Breast epithelium (tissue), 4 donors: ENCODE data around the gene KPNA3. TPM values are rescaled to one million over a fixed set of nuclear protein-coding genes. Genes with fewer than 3 reads are reported as not detected.

Experiments used
- DNase-seq, 2 donors: peaks; one replicate each; pipeline ENCODE4 v3.0.0-alpha.2; 2019; ENCODE audit warnings: low spot score in 2 of 2
- H3K27ac ChIP-seq, 2 donors: fragments of 200-600 bp; sonication (generic) in 1 of 2; one replicate each; pipeline ENCODE4 v1.5.1; 2016 to 2019; ENCODE audit warnings: mild to moderate bottlenecking in 1 of 2
- H3K27me3 ChIP-seq, 2 donors: fragments of 200-600 bp; sonication (generic) in 1 of 2; one replicate each; pipeline versions ENCODE4 v1.5.1 to v1.6.0; 2017 to 2019; ENCODE audit warnings: control low read depth in 1 of 2, mild to moderate bottlenecking in 1 of 2
- H3K36me3 ChIP-seq: fragments of 200-600 bp; one replicate; pipeline ENCODE4 v1.5.1; 2019
- H3K4me1 ChIP-seq, 2 donors: fragments of 200-600 bp; sonication (generic); one replicate each; pipeline ENCODE4 v1.5.1; 2016 to 2019; ENCODE audit warnings: control low read depth in 1 of 2
- H3K4me3 ChIP-seq, 3 donors: fragments of 200-600 bp; sonication (generic); 1 replicate in 2 of 3; 2 replicates in 1 of 3; pipeline ENCODE4 v1.5.1; 2016 to 2019; ENCODE audit warnings: mild to moderate bottlenecking in 3 of 3, moderate library complexity in 2 of 3
- H3K9me3 ChIP-seq, 2 donors: fragments of 200-600 bp; sonication (generic) in 1 of 2; one replicate each; pipeline ENCODE4 v1.5.1; 2016 to 2019; ENCODE audit warnings: control low read depth in 1 of 2
- CTCF ChIP-seq, 3 donors: fragments of 450-650 bp; IDR thresholded peaks; one replicate each; pipeline ENCODE4 v1.5.1; 2016 to 2017; ENCODE audit warnings: antibody characterized with exemption in 3 of 3, mild to moderate bottlenecking in 3 of 3, moderate library complexity in 3 of 3
- POLR2A ChIP-seq: fragments of 450-650 bp; IDR thresholded peaks from one replicate; pipeline ENCODE4 v1.6.1; 2016; ENCODE audit warnings: antibody characterized with exemption, mild to moderate bottlenecking, moderate library complexity
- POLR2AphosphoS5 ChIP-seq, 3 donors: sonication (generic); formaldehyde crosslinking; IDR thresholded peaks; one replicate each; pipeline ENCODE4 v1.6.1; 2017; ENCODE audit warnings: antibody characterized with exemption in 3 of 3
- intact Hi-C: fragments of 100-400 bp; cut with DNase I; formaldehyde crosslinking; loops from one replicate; pipeline ENCODE4 v1.15.1; 2023; ENCODE audit warnings: low total_unique reads
- total RNA-seq, 3 donors: library from RNA; depleted of rRNA; stranded (reverse); fragments of >200 nt; gene quantifications; one replicate each; pipeline ENCODE4 v1.1.0, GENCODE V29; 2016

KPNA3 gene
- total RNA-seq, 3 donors from 2014 or later: 25.6 to 35.5 (median 25.8) TPM

GRCh38 chr13:49749848-49750247 is 42.6 kb downstream of the KPNA3 start:
- Histone ChIP-seq H3K4me1 (no peaks in the 10 kb centered on the region), H3K4me3 (no peak overlapping the region), H3K27ac (no peak overlapping the region), H3K36me3 (no peaks in the 10 kb centered on the region), H3K9me3 (no peaks in the 10 kb centered on the region), H3K27me3 (no peaks in the 10 kb centered on the region)
- intact Hi-C loops: no loop called here
- DNase-seq: no peak
- TF ChIP-seq POLR2AphosphoS5 (IDR thresholded peaks at IDR 0.05) (no peak), POLR2A (no peak), CTCF (IDR thresholded peaks at IDR 0.05) (no peak)

DNA sequence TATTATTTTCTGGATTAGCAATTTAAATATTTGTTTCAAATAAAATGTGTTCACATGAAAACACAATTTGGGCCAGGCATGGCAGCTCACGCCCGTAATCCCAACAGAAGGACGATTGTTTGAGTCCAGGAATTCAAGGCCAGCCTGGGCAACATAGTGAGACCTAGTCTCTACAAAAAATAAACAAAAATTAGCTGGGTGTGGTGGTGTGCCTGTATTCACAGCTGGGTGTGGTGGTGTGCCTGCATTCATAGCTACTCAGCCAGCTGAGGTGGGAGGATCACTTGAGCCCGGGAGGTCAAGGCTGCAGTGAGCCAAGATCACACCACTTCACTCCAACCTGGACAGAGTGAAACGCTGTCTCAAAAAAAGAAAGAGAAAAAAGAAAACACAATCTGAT is 46.4 kb downstream of the KPNA3 start:
- Histone ChIP-seq H3K27me3 (no peaks in the 10 kb centered on the region), H3K4me3 (no peak overlapping the region), H3K27ac (no peak overlapping the region), H3K9me3 (no peaks in the 10 kb centered on the region), H3K4me1 (no peaks in the 10 kb centered on the region), H3K36me3 (no peaks in the 10 kb centered on the region)
- no peak for TF ChIP-seq POLR2A
- no peak for TF ChIP-seq POLR2AphosphoS5 (IDR thresholded peaks at IDR 0.05)
- intact Hi-C loops: no loop called here
- no peak for DNase-seq

DNA sequence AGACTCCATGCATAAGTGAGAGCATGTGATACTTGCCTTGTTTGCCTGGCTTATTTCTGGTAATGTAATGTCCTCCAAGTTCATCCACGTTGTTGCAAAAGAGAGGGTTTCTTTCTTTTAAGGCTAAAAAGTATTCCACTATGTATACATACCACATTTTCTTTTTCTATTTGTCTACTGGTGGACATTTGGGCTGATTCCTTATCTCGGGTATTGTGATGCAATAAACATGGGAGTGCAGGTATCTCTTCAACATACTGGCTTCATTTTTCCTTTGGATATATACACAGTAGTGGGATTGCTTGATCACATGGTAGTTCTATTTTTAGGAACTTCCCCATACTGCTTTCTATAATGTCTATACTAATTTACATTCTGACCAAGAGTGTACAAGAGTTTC is 51.6 kb downstream of the KPNA3 start:
- H3K4me3 ChIP-seq: no peak overlapping the region
- no peaks in the 10 kb centered on the region for H3K4me1 ChIP-seq
- H3K9me3 ChIP-seq: no peaks in the 10 kb centered on the region
- DNase-seq: no peak
- TF ChIP-seq CTCF (IDR thresholded peaks at IDR 0.05) (no peak), POLR2AphosphoS5 (IDR thresholded peaks at IDR 0.05) (no peak), POLR2A (no peak)
- H3K27ac ChIP-seq: no peak overlapping the region
- intact Hi-C loops: no loop called here
- H3K27me3 ChIP-seq: no peaks in the 10 kb centered on the region
- no peaks in the 10 kb centered on the region for H3K36me3 ChIP-seq

GRCh38 chr13:49739498-49740187 is 52.8 kb downstream of the KPNA3 start:
- no peaks in the 10 kb centered on the region for H3K36me3 ChIP-seq
- no peaks in the 10 kb centered on the region for H3K9me3 ChIP-seq
- no peaks in the 10 kb centered on the region for H3K4me1 ChIP-seq
- no peaks in the 10 kb centered on the region for H3K27me3 ChIP-seq
- DNase-seq: no peak
- TF ChIP-seq POLR2AphosphoS5 (IDR thresholded peaks at IDR 0.05): no peak
- TF ChIP-seq POLR2A: no peak
- TF ChIP-seq CTCF (IDR thresholded peaks at IDR 0.05): no peak
- no peak overlapping the region for H3K27ac ChIP-seq
- no peak overlapping the region for H3K4me3 ChIP-seq
- intact Hi-C loops: no loop called here

DNA sequence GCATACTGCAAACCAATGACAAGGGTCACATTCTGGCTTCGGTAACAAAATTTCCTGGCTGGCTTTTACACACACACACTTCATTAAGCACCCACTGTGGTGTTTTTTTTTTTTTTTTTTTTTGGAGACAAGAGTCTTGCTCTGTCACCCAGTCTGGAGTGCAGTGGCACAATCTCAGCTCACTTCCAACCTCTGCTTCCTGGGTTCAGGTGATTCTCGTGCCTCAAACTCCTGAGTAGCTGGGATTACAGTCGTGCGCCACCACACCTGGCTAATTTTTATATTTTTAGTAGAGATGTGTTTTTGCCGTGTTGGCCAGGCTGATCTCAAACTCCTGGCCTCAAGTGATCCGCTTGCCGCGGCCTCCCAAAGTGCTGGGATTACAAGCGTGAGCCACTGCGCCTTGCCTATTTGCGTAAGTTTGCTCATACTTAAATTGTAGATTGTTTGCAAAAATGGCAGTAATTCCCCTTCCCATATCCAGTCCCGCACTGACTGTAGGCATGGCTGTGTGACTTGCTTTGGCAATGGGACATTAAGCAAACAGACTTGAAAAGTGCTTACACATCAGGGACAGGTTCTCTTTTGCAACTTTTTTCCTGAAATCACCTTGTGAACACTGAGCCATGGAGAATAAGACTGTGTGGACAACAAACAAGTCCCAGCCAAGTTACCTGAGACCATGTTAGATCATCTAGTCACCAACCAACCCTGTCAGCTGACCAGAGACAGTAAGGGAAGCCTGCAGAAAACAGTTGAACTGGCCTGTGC is 59.1 kb downstream of the KPNA3 start:
- TF ChIP-seq CTCF (IDR thresholded peaks at IDR 0.05): no peak
- TF ChIP-seq POLR2A: no peak
- TF ChIP-seq POLR2AphosphoS5 (IDR thresholded peaks at IDR 0.05): no peak
- Histone ChIP-seq H3K36me3 (no peaks in the 10 kb centered on the region), H3K9me3 (no peaks in the 10 kb centered on the region), H3K4me1 (no peaks in the 10 kb centered on the region), H3K27ac (peak overlapping the region in 1 of 2 donors; percentile 61), H3K27me3 (no peaks in the 10 kb centered on the region), H3K4me3 (no peak overlapping the region)
- DNase-seq: peak in 1 of 2 donors; percentile 43
- intact Hi-C loops: no loop called here
